Astrocyte (in vitro differentiated cells and primary cell): ENCODE results near the gene FAM117A.

Source experiments
- EZH2 ChIP-seq: IDR thresholded peaks from 2 replicates; pipeline ENCODE4 v1.6.1; 2012; ENCODE audit warnings: mild to moderate bottlenecking, low read length, inconsistent platforms; ENCODE audit not compliant: insufficient read depth
- TF ChIP-seq, protein P1 (sequence below): IDR thresholded peaks from 2 replicates; pipeline ENCODE4 v1.5.1; 2011; ENCODE audit warnings: low read depth, mild to moderate bottlenecking, inconsistent platforms, low read length, moderate library complexity; ENCODE audit not compliant: insufficient read depth

DNA sequence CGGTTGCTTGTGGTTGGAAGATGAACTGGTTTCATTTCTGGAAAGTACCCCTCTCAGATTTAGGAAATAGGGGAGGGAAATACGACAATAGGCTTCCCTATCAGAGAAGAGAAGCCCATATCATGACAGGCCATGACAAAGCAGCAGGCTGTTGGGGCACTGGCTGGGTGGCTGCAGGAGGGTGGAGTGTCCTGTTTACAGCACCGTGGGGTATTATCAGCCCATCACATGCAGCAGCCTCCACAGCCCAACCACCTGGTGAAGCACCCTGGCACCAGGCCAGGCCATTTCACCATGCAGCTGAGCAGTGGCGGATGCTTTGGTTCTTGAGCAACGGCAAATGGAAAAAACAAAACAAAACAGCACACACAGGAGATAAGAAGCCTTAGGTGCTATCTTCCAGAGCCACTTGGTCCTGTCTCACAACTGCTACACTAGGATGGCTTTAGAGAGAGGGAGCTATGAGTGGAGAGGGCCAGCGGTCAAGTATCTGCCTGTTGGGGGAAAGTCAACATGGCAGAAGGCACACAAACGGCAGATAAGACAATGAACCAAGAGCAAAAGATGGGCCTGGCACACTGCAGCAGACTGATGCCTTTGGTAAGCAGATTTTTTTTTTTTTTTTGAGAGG, 24.2 kb downstream of the FAM117A start:
- TF ChIP-seq, protein P1, sequence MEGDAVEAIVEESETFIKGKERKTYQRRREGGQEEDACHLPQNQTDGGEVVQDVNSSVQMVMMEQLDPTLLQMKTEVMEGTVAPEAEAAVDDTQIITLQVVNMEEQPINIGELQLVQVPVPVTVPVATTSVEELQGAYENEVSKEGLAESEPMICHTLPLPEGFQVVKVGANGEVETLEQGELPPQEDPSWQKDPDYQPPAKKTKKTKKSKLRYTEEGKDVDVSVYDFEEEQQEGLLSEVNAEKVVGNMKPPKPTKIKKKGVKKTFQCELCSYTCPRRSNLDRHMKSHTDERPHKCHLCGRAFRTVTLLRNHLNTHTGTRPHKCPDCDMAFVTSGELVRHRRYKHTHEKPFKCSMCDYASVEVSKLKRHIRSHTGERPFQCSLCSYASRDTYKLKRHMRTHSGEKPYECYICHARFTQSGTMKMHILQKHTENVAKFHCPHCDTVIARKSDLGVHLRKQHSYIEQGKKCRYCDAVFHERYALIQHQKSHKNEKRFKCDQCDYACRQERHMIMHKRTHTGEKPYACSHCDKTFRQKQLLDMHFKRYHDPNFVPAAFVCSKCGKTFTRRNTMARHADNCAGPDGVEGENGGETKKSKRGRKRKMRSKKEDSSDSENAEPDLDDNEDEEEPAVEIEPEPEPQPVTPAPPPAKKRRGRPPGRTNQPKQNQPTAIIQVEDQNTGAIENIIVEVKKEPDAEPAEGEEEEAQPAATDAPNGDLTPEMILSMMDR: no peak
- TF ChIP-seq EZH2: no peak
